Kidney (tissue), 14 donors: ENCODE measurements around the gene PPFIA1. TPM values are rescaled to one million over a fixed set of nuclear protein-coding genes. Genes with fewer than 3 reads are reported as not detected.

ENCODE experiments used
- DNase-seq, 5 donors: peaks; one replicate each; pipeline ENCODE4 v3.0.0-alpha.2; 2013 to 2020
- FAIRE-seq: peaks from 2 replicates; lab custom pipeline; 2012; peaks lifted over from hg19 to GRCh38; lab: Jason Lieb, UNC
- H3K27ac ChIP-seq, 2 donors: one replicate each; pipeline ENCODE4 v1.7.0; 2013; ENCODE audit warnings: low read depth in 2 of 2, low read length in 2 of 2, inconsistent platforms in 1 of 2
- H3K27me3 ChIP-seq: one replicate; pipeline ENCODE4 v1.7.1; 2013; ENCODE audit warnings: low read length, inconsistent platforms; ENCODE audit not compliant: control insufficient read depth, insufficient read depth
- H3K36me3 ChIP-seq, 3 donors: one replicate each; pipeline versions ENCODE4 v1.7.0 to v1.7.1; 2013; ENCODE audit warnings: low read length in 3 of 3, control low read depth in 1 of 3, inconsistent platforms in 1 of 3; ENCODE audit not compliant: insufficient read depth in 3 of 3, control insufficient read depth in 2 of 3
- H3K4me1 ChIP-seq, 3 donors: one replicate each; pipeline versions ENCODE4 v1.7.0 to v1.7.1; 2013; ENCODE audit warnings: low read length in 3 of 3, inconsistent platforms in 1 of 3, low read depth in 1 of 3; ENCODE audit not compliant: control insufficient read depth in 2 of 3, insufficient read depth in 2 of 3
- H3K4me3 ChIP-seq, 3 donors: one replicate each; pipeline versions ENCODE4 v1.7.0 to v1.8.1; 2013; ENCODE audit warnings: low read length in 3 of 3, control low read depth in 1 of 3, inconsistent platforms in 1 of 3
- H3K9ac ChIP-seq, 3 donors: one replicate each; pipeline versions ENCODE4 v1.7.0 to v1.7.1; 2013; ENCODE audit warnings: low read length in 3 of 3, control low read depth in 1 of 3, inconsistent platforms in 1 of 3
- H3K9me3 ChIP-seq, 3 donors: one replicate each; pipeline versions ENCODE4 v1.7.0 to v1.7.1; 2013; ENCODE audit warnings: low read length in 3 of 3, control low read depth in 1 of 3, inconsistent platforms in 1 of 3; ENCODE audit not compliant: control insufficient read depth in 2 of 3, insufficient read depth in 1 of 3
- CTCF ChIP-seq: IDR thresholded peaks from 3 replicates; pipeline ENCODE4 v1.5.1; 2012; ENCODE audit warnings: mild to moderate bottlenecking, moderate library complexity, borderline replicate concordance; ENCODE audit not compliant: insufficient read depth; ENCODE audit errors: extremely low read depth
- intact Hi-C: fragments of 100-400 bp; cut with DNase I; formaldehyde crosslinking; loops from one replicate; pipeline ENCODE4 v1.11.1; 2022
- polyA plus RNA-seq: library from polyadenylated mRNA; stranded (reverse); fragments of 350-450 nt; fragmentation: Illumina TruSeq; extraction: RNeasy Lipid Tissue Mini Kit (QIAGEN cat#74804); gene quantifications from one replicate; pipeline ENCODE4 v1.2.3, GENCODE V29; 2014; ENCODE audit warnings: low read depth, low replicate concordance; ENCODE audit not compliant: insufficient read depth
- total RNA-seq: library from RNA; stranded (reverse); fragmentation: NEBNext Ultra II Directional; extraction: Animal tissue kit (Norgen Biotek cat#: 25700); gene quantifications from one replicate; pipeline ENCODE4 v1.2.1, GENCODE V29; 2021
- donor health status: control.
- donor health status: control.
- donor health status: control.
- donor health status: control.
- donor health status: control.
- donor health status: DM: yes; HTN: yes; CAD: no.
- donor health status: Normal renal cell carcinoma (clear cell type).

PPFIA1 gene
- total and polyA plus RNA-seq, 2 donors from 2014 or later: 19.1 to 53.0 TPM

GRCh38 chr11:70381872-70382861 is 111.7 kb downstream of the PPFIA1 start:
- Histone ChIP-seq H3K9me3 (no peaks in the 10 kb centered on the region), H3K27me3 (no peaks in the 10 kb centered on the region), H3K27ac (no peak overlapping the region), H3K4me1 (peaks cover 0 to 2% (median 0%) of the 10 kb centered on the region in 3 donors), H3K36me3 (peaks cover 4 to 18% (median 14%) of the 10 kb centered on the region in 3 donors), H3K9ac (no peak overlapping the region), H3K4me3 (no peak overlapping the region)
- no peak for FAIRE-seq
- DNase-seq: peak in 1 of 5 donors; percentile 22
- intact Hi-C loops: no loop called here
- no peak for TF ChIP-seq CTCF

DNA sequence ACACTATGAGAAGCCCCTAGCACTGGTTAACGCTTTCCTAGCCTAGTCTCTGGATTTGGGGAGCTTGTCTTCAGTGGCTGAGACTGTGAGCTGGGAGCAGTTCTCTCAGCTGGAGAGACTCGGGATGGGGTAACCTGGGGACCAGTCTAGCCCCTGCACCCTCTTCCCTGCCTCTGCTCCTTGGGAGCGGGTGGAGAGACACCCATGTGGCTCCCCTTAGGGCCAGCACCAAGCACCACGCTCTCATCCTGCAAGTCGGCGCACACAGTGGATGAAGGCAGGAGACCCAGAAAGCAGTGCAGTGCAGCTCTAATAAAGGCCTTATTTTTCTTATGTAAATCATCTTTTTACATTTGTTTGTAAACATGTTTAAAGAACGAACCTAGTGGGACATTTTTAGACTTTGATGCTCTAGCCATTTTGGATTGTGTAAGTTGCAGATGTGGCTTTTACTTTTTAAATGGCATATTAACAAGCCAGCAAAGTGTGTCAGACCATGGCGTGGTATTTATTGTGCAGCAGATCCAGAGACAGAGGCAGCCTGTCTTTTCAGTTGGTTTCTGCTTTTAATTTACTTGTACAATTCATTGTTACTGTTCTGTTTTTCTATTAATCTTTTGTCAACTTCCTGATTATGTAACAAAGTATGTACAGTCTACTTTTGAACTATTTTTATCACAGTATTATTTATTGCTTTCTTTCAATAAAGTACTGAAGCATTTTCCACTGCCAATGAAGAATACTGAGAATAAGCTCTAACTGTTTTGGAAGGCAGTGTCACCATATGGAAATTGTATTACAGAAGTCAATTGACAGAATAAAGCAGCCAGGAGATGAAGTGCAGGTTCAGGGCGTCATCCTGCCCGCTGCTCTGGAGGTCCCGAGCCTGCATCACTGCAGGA is 113.4 kb downstream of the PPFIA1 start:
- Histone ChIP-seq H3K27ac (no peak overlapping the region), H3K36me3 (peaks cover 2 to 10% (median 3%) of the 10 kb centered on the region in 3 donors), H3K9ac (no peak overlapping the region), H3K4me3 (no peak overlapping the region), H3K4me1 (peaks cover 0 to 2% (median 0%) of the 10 kb centered on the region in 3 donors), H3K9me3 (no peaks in the 10 kb centered on the region), H3K27me3 (no peaks in the 10 kb centered on the region)
- TF ChIP-seq CTCF: no peak
- DNase-seq (no peak), FAIRE-seq (no peak)
- intact Hi-C loops: no loop called here

DNA sequence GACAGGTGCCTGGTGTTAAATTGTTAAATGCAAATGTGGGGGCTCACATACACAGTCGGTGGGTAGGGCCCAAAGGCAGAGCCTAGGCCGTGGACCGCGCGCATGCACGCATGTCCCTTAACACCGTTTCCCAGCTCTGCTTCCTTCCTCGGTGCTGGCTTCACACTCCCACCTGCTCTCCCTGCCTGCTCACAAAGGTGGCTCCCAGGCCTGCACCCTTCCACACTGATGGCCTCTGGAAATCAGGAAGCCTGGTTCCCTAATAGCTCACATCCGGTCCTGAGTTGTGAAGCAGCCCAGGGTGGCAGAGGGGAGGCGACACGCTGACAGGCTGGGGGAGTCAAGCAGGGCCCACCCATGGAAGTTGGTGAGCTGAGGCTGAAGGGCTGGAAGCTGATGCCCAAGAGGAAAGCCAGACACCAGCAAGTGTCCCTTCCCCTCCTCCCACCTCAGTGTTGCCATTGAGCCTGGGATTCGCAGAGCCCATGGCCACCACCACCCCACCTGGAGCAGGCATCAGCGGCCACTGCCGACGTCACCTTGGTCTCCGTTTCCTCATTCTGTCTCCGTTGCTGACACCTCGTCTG is 114.2 kb downstream of the PPFIA1 start:
- no peak for FAIRE-seq
- Histone ChIP-seq H3K4me3 (no peak overlapping the region), H3K36me3 (peaks cover 2 to 7% (median 2%) of the 10 kb centered on the region in 3 donors), H3K27ac (no peak overlapping the region), H3K9me3 (no peaks in the 10 kb centered on the region), H3K4me1 (peaks cover 0 to 2% (median 0%) of the 10 kb centered on the region in 3 donors), H3K9ac (no peak overlapping the region), H3K27me3 (no peaks in the 10 kb centered on the region)
- intact Hi-C loops: no loop called here
- TF ChIP-seq CTCF: no peak
- DNase-seq: no peak
